H1 (cell line): ENCODE results near the gene CDK9. TPM values are rescaled to one million over a fixed set of nuclear protein-coding genes. Genes with fewer than 3 reads are reported as not detected.

Experiments
- CTCF ChIA-PET: fragments of 300-600 bp; sonication (Branson Sonifier 250); formaldehyde crosslinking; loops from one replicate; lab custom pipeline; 2021; ENCODE audit not compliant: partially characterized antibody; lab: Charles Lee
- POLR2A ChIA-PET: fragments of 300-600 bp; sonication (Branson Sonifier 250); formaldehyde crosslinking; loops from one replicate; lab custom pipeline; 2021; ENCODE audit warnings: inconsistent platforms; ENCODE audit not compliant: partially characterized antibody; lab: Charles Lee
- DNase-seq, 2 experiments: peaks; one replicate each; pipeline versions ENCODE4 v3.0.0 to v3.0.0-alpha.2; 2010 to 2022; ENCODE audit warnings: low spot score in 2 of 2, low read depth in 1 of 2, mixed read lengths in 1 of 2
- FAIRE-seq: peaks from 2 replicates; lab custom pipeline; 2011; peaks lifted over from hg19 to GRCh38; lab: Jason Lieb, UNC
- H2AFZ ChIP-seq: 2 replicates; pipeline ENCODE4 v1.8.1; 2012; ENCODE audit warnings: low read length, inconsistent platforms
- H2AK5ac ChIP-seq: 2 replicates; pipeline ENCODE4 v1.6.1; 2013; ENCODE audit warnings: low read depth, low read length
- H2BK120ac ChIP-seq: replicated peaks from 2 replicates; pipeline ENCODE3; 2013; ENCODE audit warnings: low read depth, low read length, inconsistent platforms
- H2BK12ac ChIP-seq: 2 replicates; pipeline ENCODE4 v1.6.1; 2013; ENCODE audit warnings: low read depth, low read length
- H2BK15ac ChIP-seq: 2 replicates; pipeline ENCODE4 v1.6.1; 2013; ENCODE audit warnings: low read length
- H2BK20ac ChIP-seq: 2 replicates; pipeline ENCODE4 v1.6.1; 2013; ENCODE audit warnings: low read length
- H2BK5ac ChIP-seq: 2 replicates; pipeline ENCODE4 v1.6.1; 2013; ENCODE audit warnings: low read depth, low read length
- H3K14ac ChIP-seq: 2 replicates; pipeline ENCODE4 v1.6.1; 2013; ENCODE audit warnings: inconsistent platforms; ENCODE audit not compliant: insufficient read length
- H3K18ac ChIP-seq: 2 replicates; pipeline ENCODE4 v1.6.1; 2013; ENCODE audit warnings: low read length; ENCODE audit errors: extremely low read depth
- H3K23ac ChIP-seq: 2 replicates; pipeline ENCODE4 v1.6.1; 2013; ENCODE audit warnings: inconsistent platforms; ENCODE audit not compliant: insufficient read length
- H3K23me2 ChIP-seq: 2 replicates; pipeline ENCODE4 v1.6.1; 2013; ENCODE audit warnings: low read depth, low read length
- H3K27ac ChIP-seq: 2 replicates; pipeline ENCODE4 v1.6.1; 2011; ENCODE audit warnings: low read depth, low read length, inconsistent platforms
- H3K27me3 ChIP-seq, 4 experiments: replicated peaks in 1 of 4; 1 replicate in 1 of 4; 2 replicates in 3 of 4; pipeline versions ENCODE4 v1.6.1 to v1.8.1; 2011 to 2013; ENCODE audit warnings: low read length in 3 of 4, mild to moderate bottlenecking in 3 of 4, inconsistent platforms in 2 of 4, mixed read lengths in 2 of 4, moderate library complexity in 1 of 4; ENCODE audit not compliant: control insufficient read depth in 3 of 4, insufficient read depth in 3 of 4; ENCODE audit errors: extremely low read depth in 1 of 4
- H3K36me3 ChIP-seq, 4 experiments: 2 replicates each; pipeline versions ENCODE4 v1.6.1 to v1.8.1; 2011 to 2013; ENCODE audit warnings: mild to moderate bottlenecking in 4 of 4, low read length in 3 of 4, moderate library complexity in 2 of 4, control low read depth in 1 of 4, inconsistent platforms in 1 of 4; ENCODE audit not compliant: insufficient read depth in 4 of 4, control insufficient read depth in 2 of 4
- H3K4ac ChIP-seq: replicated peaks from 2 replicates; pipeline ENCODE3; 2013; ENCODE audit warnings: low read length, low read depth, mixed read lengths, inconsistent platforms; ENCODE audit not compliant: insufficient read length
- H3K4me1 ChIP-seq, 4 experiments: replicated peaks in 1 of 4; 1 replicate in 1 of 4; 2 replicates in 3 of 4; pipeline versions ENCODE4 v1.6.1 to v1.8.1; 2011 to 2013; ENCODE audit warnings: low read length in 3 of 4, inconsistent platforms in 2 of 4, mixed read lengths in 1 of 4; ENCODE audit not compliant: insufficient read depth in 4 of 4, control insufficient read depth in 3 of 4
- H3K4me2 ChIP-seq, 2 experiments: 2 replicates each; pipeline versions ENCODE4 v1.6.1 to v1.8.1; 2011 to 2013; ENCODE audit warnings: low read depth in 2 of 2, low read length in 2 of 2, control low read depth in 1 of 2, inconsistent platforms in 1 of 2, mild to moderate bottlenecking in 1 of 2; ENCODE audit not compliant: insufficient read depth in 1 of 2
- H3K4me3 ChIP-seq, 4 experiments: fragments of 200-600, 300-600 bp in 1 of 4; sonication (generic), shearing (Covaris generic), sonication (Bioruptor Twin) in 1 of 4; 2 replicates each; pipeline versions ENCODE4 v1.5.1 to v1.8.1; 2011 to 2016; ENCODE audit warnings: low read length in 4 of 4, low read depth in 3 of 4, control low read depth in 2 of 4, inconsistent platforms in 2 of 4, mild to moderate bottlenecking in 2 of 4, mixed read lengths in 1 of 4, moderate library complexity in 1 of 4; ENCODE audit not compliant: insufficient read depth in 2 of 4; ENCODE audit errors: extremely low read depth in 1 of 4
- H3K56ac ChIP-seq: replicated peaks from 2 replicates; pipeline ENCODE3; 2013; ENCODE audit warnings: low read depth, mild to moderate bottlenecking, mixed read lengths, low read length, inconsistent platforms; ENCODE audit not compliant: insufficient read length
- H3K79me1 ChIP-seq: 2 replicates; pipeline ENCODE4 v1.6.1; 2013; ENCODE audit warnings: low read depth, low read length, control low read depth
- H3K79me2 ChIP-seq, 2 experiments: 2 replicates each; pipeline versions ENCODE4 v1.6.1 to v1.8.1; 2012 to 2013; ENCODE audit warnings: low read length in 2 of 2, mild to moderate bottlenecking in 2 of 2, inconsistent platforms in 1 of 2; ENCODE audit not compliant: insufficient read depth in 2 of 2, control insufficient read depth in 1 of 2
- H3K9ac ChIP-seq, 4 experiments: replicated peaks in 1 of 4; 1 replicate in 1 of 4; 2 replicates in 3 of 4; pipeline versions ENCODE4 v1.6.1 to v1.8.1; 2011 to 2013; ENCODE audit warnings: low read depth in 3 of 4, low read length in 3 of 4, control low read depth in 2 of 4, mild to moderate bottlenecking in 2 of 4, moderate library complexity in 2 of 4, inconsistent platforms in 1 of 4; ENCODE audit errors: extremely low read depth in 1 of 4
- H3K9me3 ChIP-seq, 2 experiments: 2 replicates each; pipeline versions ENCODE4 v1.6.1 to v1.8.1; 2012 to 2013; ENCODE audit warnings: mild to moderate bottlenecking in 2 of 2, moderate library complexity in 2 of 2, control low read depth in 1 of 2, inconsistent platforms in 1 of 2, low read depth in 1 of 2, low read length in 1 of 2, mixed read lengths in 1 of 2; ENCODE audit not compliant: insufficient read depth in 2 of 2
- H4K20me1 ChIP-seq, 2 experiments: replicated peaks in 1 of 2; 2 replicates each; pipeline versions ENCODE3 to v1.8.1; 2011 to 2013; ENCODE audit warnings: inconsistent platforms in 2 of 2, low read length in 2 of 2, mild to moderate bottlenecking in 1 of 2; ENCODE audit not compliant: insufficient read depth in 2 of 2, control insufficient read depth in 1 of 2
- H4K5ac ChIP-seq: 2 replicates; pipeline ENCODE4 v1.6.1; 2013; ENCODE audit warnings: low read length, low read depth, mixed read lengths, inconsistent platforms; ENCODE audit not compliant: insufficient read length
- H4K8ac ChIP-seq: 2 replicates; pipeline ENCODE4 v1.8.0; 2013; ENCODE audit warnings: mild to moderate bottlenecking, moderate library complexity, low read length, inconsistent platforms; ENCODE audit not compliant: insufficient read depth; ENCODE audit errors: extremely low read depth
- H4K91ac ChIP-seq: replicated peaks from 2 replicates; pipeline ENCODE3; 2013; ENCODE audit warnings: low read length, mixed read lengths, inconsistent platforms; ENCODE audit not compliant: insufficient read length
- SIX5 ChIP-seq: IDR thresholded peaks from 2 replicates; pipeline ENCODE4 v1.6.1; 2011; ENCODE audit warnings: mild to moderate bottlenecking, low read depth, low read length
- WGBS, 2 experiments: shearing (Covaris generic) in 1 of 2; methylation state at CpG; one replicate each; pipeline versions ENCODE4 v1.1.6 to v1.1.7; 2013 to 2015; ENCODE audit warnings: low lambda C conversion rate in 2 of 2, mixed read lengths in 2 of 2, inconsistent platforms in 1 of 2, low coverage in 1 of 2, missing lambda C conversion rate in 1 of 2; ENCODE audit not compliant: insufficient replicate concordance in 2 of 2, insufficient coverage in 1 of 2, insufficient read length in 1 of 2; ENCODE audit errors: extremely low coverage in 1 of 2, missing lambda C conversion rate in 1 of 2; 5-methylcytosine and 5-hydroxymethylcytosine counted together
- polyA plus RNA-seq, 7 experiments: library from polyadenylated mRNA; depleted of rRNA in 3 of 7; stranded (reverse) in 5 of 7; unstranded in 2 of 7; fragments of >200 nt in 5 of 7; fragments of 200-250 nt in 2 of 7; gene quantifications; 1 replicate in 5 of 7; 2 replicates in 1 of 7; 4 replicates in 1 of 7; pipeline versions ENCODE4 v1.2.1 to v1.2.3, GENCODE V29; 2011 to 2013; ENCODE audit warnings: missing spikeins in 2 of 7, mixed read lengths in 2 of 7
- total RNA-seq: library from RNA; stranded (reverse); fragmentation: NEBNext Ultra II Directional; extraction: Animal tissue kit (Norgen Biotek cat#: 25700); gene quantifications from 2 replicates; pipeline ENCODE4 v1.2.1, GENCODE V29; 2021

The CDK9 gene
- total and polyA plus RNA-seq, 2 of the 8 experiments (the other 6 are each of a cell fraction or from before 2014, with no cell fraction given): 69.1 to 87.5 TPM

- Histone ChIP-seq H2BK5ac (no peak overlapping the region; the same call in 1 of the 2 replicates), H3K14ac (no peak overlapping the region), H2AFZ (no peak overlapping the region), H2AK5ac (no peak overlapping the region), H4K20me1 (no peaks in the 10 kb centered on the region), H2BK12ac (no peak overlapping the region; the same call in 1 of the 2 replicates), H3K9me3 (no peaks in the 10 kb centered on the region), H2BK15ac (peak overlapping the region; percentile 90; the same call in 1 of the 2 replicates), H3K36me3 (no peaks in the 10 kb centered on the region), H3K27ac (no peak overlapping the region), H3K79me1 (no peaks in the 10 kb centered on the region), H3K23ac (no peak overlapping the region), H4K8ac (no peak overlapping the region; the same call in 1 of the 2 replicates), H3K23me2 (peaks cover 9% of the 10 kb centered on the region; the same call in 1 of the 2 replicates), H3K4ac (no peak overlapping the region), H4K91ac (no peak overlapping the region), H3K79me2 (no peaks in the 10 kb centered on the region), H2BK120ac (no peak overlapping the region), H3K4me3 (no peak overlapping the region), H3K56ac (no peak overlapping the region), H4K5ac (no peak overlapping the region), H3K27me3 (peaks cover 0 to 12% (median 7%) of the 10 kb centered on the region in 4 experiments; a peak in 5 of 7 replicates), H3K9ac (no peak overlapping the region), H2BK20ac (no peak overlapping the region), H3K4me1 (peaks cover 0 to 17% (median 12%) of the 10 kb centered on the region in 4 experiments; a peak in 6 of 7 replicates), H3K4me2 (peak overlapping the region in 1 of 2 experiments; percentile 37; a peak in 2 of 4 replicates), H3K18ac (no peak overlapping the region)
- no peak for FAIRE-seq
- ChIA-PET CTCF (interaction anchor here (0.7 to 7.3 kb wide), 26 partner anchors 9 to 220 kb away, joined by 3 to 116 read pairs (median 4); partner anchors contain the start of gene ENG), POLR2A (interaction anchor here (0.7 to 4.8 kb wide), 7 partner anchors 11 to 106 kb away, joined by 3 to 34 read pairs (median 3); no protein-coding TSS in a partner anchor)
- DNase-seq: no peak
- no peak for TF ChIP-seq SIX5
- WGBS, 2 experiments: 77% methylated on average over 7 of the region's 7 CpGs; no CpG with 5 or more reads in 1 of the 2 experiments
Measured at GRCh38 chr9:127826253-127826913, 40.5 kb downstream of the CDK9 start.
